K562 (cell line): ENCODE results near the gene AFG1L. TPM values are rescaled to one million over a fixed set of nuclear protein-coding genes. Genes with fewer than 3 reads are reported as not detected.
A peak's percentile ranks its signal among the peaks of the same experiment; 100 is the strongest.

Experiments
- ATAC-seq: fragments of 200-7000 bp; cut with Tn5 transposase; 3 replicates; pipeline ENCODE4 v1.9.1; 2020; ENCODE audit warnings: moderate library complexity
- BruUV-seq: library from RNA; stranded (reverse); fragments of 400-500 nt; replicated peaks from 2 replicates; lab custom pipeline; 2021; lab: Mats Ljungman, UMichigan
- CTCF ChIA-PET: fragments of 300-600 bp; formaldehyde crosslinking; extraction: SDS; loops from one replicate; lab custom pipeline; 2021; ENCODE audit warnings: low intra/inter-chr PET ratio; lab: Yijun Ruan, JAX
- POLR2A ChIA-PET: fragments of 300-600, 350-650 bp; sonication (Branson Sonifier 250); formaldehyde crosslinking; extraction: SDS; loops from one replicate; lab custom pipeline; 2021; ENCODE audit warnings: antibody characterized with exemption, inconsistent platforms; lab: Yijun Ruan, JAX
- DNase-seq, 4 experiments: peaks; one replicate each; pipeline versions ENCODE4 v3.0.0 to v3.0.0-alpha.2; 2011 to 2018; ENCODE audit warnings: low spot score in 3 of 4, mixed read lengths in 3 of 4; ENCODE audit errors: extremely low read depth in 1 of 4
- FAIRE-seq: peaks from 2 replicates; lab custom pipeline; 2011; peaks lifted over from hg19 to GRCh38; lab: Jason Lieb, UNC
- H2AFZ ChIP-seq: 2 replicates; pipeline ENCODE4 v1.6.0; 2011; ENCODE audit warnings: low read depth, low read length, control low read depth, inconsistent platforms
- H3K27ac ChIP-seq: fragments of 200-600 bp; 3 replicates; pipeline ENCODE4 v1.8.0; 2011; ENCODE audit warnings: low read depth, mild to moderate bottlenecking, control low read depth, inconsistent platforms, low read length, moderate library complexity, mixed read lengths; ENCODE audit errors: extremely low read depth
- H3K27me3 ChIP-seq, 2 experiments: fragments of 300-600 bp in 1 of 2; 2 replicates in 1 of 2; 3 replicates in 1 of 2; pipeline versions ENCODE4 v1.6.0 to v1.8.0; 2011; ENCODE audit warnings: inconsistent platforms in 2 of 2, low read length in 2 of 2, mild to moderate bottlenecking in 1 of 2, mixed read lengths in 1 of 2, moderate library complexity in 1 of 2; ENCODE audit not compliant: control insufficient read depth in 2 of 2, insufficient read depth in 2 of 2
- H3K36me3 ChIP-seq: fragments of 300-600 bp; 3 replicates; pipeline ENCODE4 v1.8.0; 2011; ENCODE audit warnings: mild to moderate bottlenecking, low read length, inconsistent platforms; ENCODE audit not compliant: control insufficient read depth, insufficient read depth
- H3K4me1 ChIP-seq, 2 experiments: fragments of 200-600 bp in 1 of 2; replicated peaks in 1 of 2; 2 replicates in 1 of 2; 3 replicates in 1 of 2; pipeline versions ENCODE4 v1.5.1 to v1.8.0; 2011; ENCODE audit warnings: inconsistent platforms in 2 of 2, low read length in 2 of 2, mild to moderate bottlenecking in 1 of 2, mixed read lengths in 1 of 2, moderate library complexity in 1 of 2; ENCODE audit not compliant: control insufficient read depth in 2 of 2, insufficient read depth in 2 of 2
- H3K4me2 ChIP-seq: 2 replicates; pipeline ENCODE4 v1.6.1; 2011; ENCODE audit warnings: low read length, control low read depth, inconsistent platforms, mixed read lengths; ENCODE audit not compliant: insufficient read depth
- H3K4me3 ChIP-seq: fragments of 200-600 bp; sonication (generic), shearing (Covaris generic); 2 replicates; pipeline ENCODE4 v1.5.1; 2016; ENCODE audit warnings: control low read depth, inconsistent platforms
- H3K79me2 ChIP-seq: fragments of 200-600 bp; 3 replicates; pipeline ENCODE4 v1.8.0; 2011; ENCODE audit warnings: low read length, inconsistent platforms; ENCODE audit not compliant: control insufficient read depth, insufficient read depth
- H3K9ac ChIP-seq, 2 experiments: 2 replicates each; pipeline versions ENCODE4 v1.6.0 to v1.6.1; 2011; ENCODE audit warnings: low read depth in 2 of 2, low read length in 2 of 2, control low read depth in 1 of 2, inconsistent platforms in 1 of 2, mild to moderate bottlenecking in 1 of 2, mixed read lengths in 1 of 2; ENCODE audit not compliant: insufficient read depth in 1 of 2
- H3K9me1 ChIP-seq: one replicate; pipeline ENCODE4 v1.6.0; 2011; ENCODE audit warnings: inconsistent platforms, mild to moderate bottlenecking, low read length, moderate library complexity; ENCODE audit not compliant: control insufficient read depth, insufficient read depth
- H3K9me3 ChIP-seq: replicated peaks from 2 replicates; pipeline ENCODE4 v1.5.1; 2011; ENCODE audit warnings: low read depth, low read length, inconsistent platforms; ENCODE audit not compliant: control insufficient read depth, insufficient read depth
- H4K20me1 ChIP-seq: replicated peaks from 2 replicates; pipeline ENCODE4 v1.6.1; 2011; ENCODE audit warnings: low read length, inconsistent platforms, mixed read lengths; ENCODE audit not compliant: control insufficient read depth, insufficient read depth
- CHD2 ChIP-seq: IDR thresholded peaks from 2 replicates; pipeline ENCODE4 v1.6.1; 2011; ENCODE audit warnings: low read depth, low read length
- HNRNPUL1 ChIP-seq: fragments of 200-400 bp; formaldehyde crosslinking; IDR thresholded peaks from 2 replicates; pipeline ENCODE4 v1.6.1; 2017; ENCODE audit warnings: low read length
- KDM5B ChIP-seq: fragments of 200-600 bp; sonication (generic); IDR thresholded peaks from 2 replicates; pipeline ENCODE4 v1.6.1; 2012; ENCODE audit warnings: low read depth, mild to moderate bottlenecking, moderate library complexity, low read length, control low read depth, inconsistent platforms; ENCODE audit not compliant: insufficient replicate concordance
- RBM14 ChIP-seq: fragments of 200-400 bp; formaldehyde crosslinking; IDR thresholded peaks from 2 replicates; pipeline ENCODE4 v1.6.1; 2018; ENCODE audit warnings: low read depth, mild to moderate bottlenecking, low read length, moderate library complexity, borderline replicate concordance; ENCODE audit not compliant: insufficient read depth
- WGBS: fragments of 100-300 bp; shearing (Covaris generic); methylation state at CpG from one replicate; pipeline ENCODE4 v1.1.6; 2016; ENCODE audit warnings: low coverage, mixed read lengths; ENCODE audit not compliant: insufficient coverage; ENCODE audit errors: missing lambda C conversion rate; 5-methylcytosine and 5-hydroxymethylcytosine counted together
- in situ Hi-C: fragments of 300-500 bp; cut with MboI; formaldehyde crosslinking; loops from 4 replicates; pipeline ENCODE4 v1.15.0; 2018; ENCODE audit warnings: inconsistent platforms, mixed read lengths
- intact Hi-C: fragments of 100-400 bp; cut with micrococcal nuclease; formaldehyde crosslinking; loops from 2 replicates; pipeline ENCODE4 v1.14.2; 2022
- polyA plus RNA-seq, 8 experiments: library from polyadenylated mRNA; depleted of rRNA in 4 of 8; stranded (reverse) in 5 of 8; unstranded in 3 of 8; fragments of >200 nt; fragmentation: Nextera tagmentation in 2 of 8; fragmentation: Illumina TruSeq in 1 of 8; extraction: Ambion mirVana in 2 of 8; extraction: Trizol in 1 of 8; gene quantifications; 2 replicates each; pipeline versions ENCODE4 v1.2.1 to v1.2.3, GENCODE V29; 2011 to 2014; ENCODE audit warnings: inconsistent platforms in 1 of 8, missing spikeins in 1 of 8
- total RNA-seq, 7 experiments: library from RNA; depleted of rRNA in 6 of 7; stranded (reverse); fragments of >200 nt in 6 of 7; fragmentation: Illumina TruSeq in 2 of 7; extraction: Trizol in 2 of 7; gene quantifications; 2 replicates each; pipeline versions ENCODE4 v1.2.1 to v1.2.3, GENCODE V29; 2011 to 2021; ENCODE audit warnings: low replicate concordance in 1 of 7
- TF ChIP-seq, protein P1 (sequence below): fragments of 250-450 bp; sonication (Bioruptor Pico); IDR thresholded peaks from 2 replicates; pipeline ENCODE4 v1.4.0; 2020; ENCODE audit warnings: mild to moderate bottlenecking, moderate library complexity, borderline replicate concordance
- TF ChIP-seq, protein P2 (sequence below): fragments of 250-450 bp; sonication (Bioruptor Pico); IDR thresholded peaks from 2 replicates; pipeline ENCODE4 v1.5.1; 2021; ENCODE audit warnings: mild to moderate bottlenecking
- TF ChIP-seq, protein P3 (sequence below): fragments of 450-650 bp; formaldehyde crosslinking; IDR thresholded peaks from 2 replicates; pipeline ENCODE4 v1.4.0; 2020; ENCODE audit warnings: mild to moderate bottlenecking, mixed read lengths

Gene AFG1L
- total and polyA plus RNA-seq, 9 of the 15 experiments (the other 6 are each of a cell fraction or from before 2014, with no cell fraction given), result 2.2 to 15.5 (median 5.8) TPM

DNA sequence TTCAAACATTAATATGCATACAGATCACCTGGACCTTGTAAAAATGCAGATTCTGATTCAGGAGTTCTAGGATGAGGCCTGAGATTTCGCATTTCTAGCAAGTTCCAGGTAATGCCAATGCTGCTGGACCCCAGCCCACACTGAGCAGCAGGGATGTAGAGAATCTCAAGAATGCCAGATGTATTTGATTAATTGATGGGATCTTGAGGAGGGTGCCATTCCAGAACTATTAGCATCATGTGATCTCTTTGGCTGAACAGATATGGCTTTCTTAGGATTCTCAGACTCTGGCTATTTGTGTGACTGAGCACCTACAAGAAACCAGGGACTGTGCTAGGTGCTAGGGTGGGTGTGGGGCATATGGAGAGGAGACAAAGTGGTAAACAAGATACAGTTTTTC, 17.6 kb upstream of the AFG1L start:
- no TSS peak for BruUV-seq
- H3K4me3 ChIP-seq, result no peak overlapping the region
- H3K4me2 ChIP-seq, result no peak overlapping the region
- WGBS, result 70% methylated on average over 1 of the region's 1 CpG
- no peak overlapping the region for H2AFZ ChIP-seq
- intact Hi-C loops, result no loop called here
- no peaks in the 10 kb centered on the region for H3K9me3 ChIP-seq
- H3K27me3 ChIP-seq, result no peaks in the 10 kb centered on the region; a peak in 1 of 5 replicates
- CTCF ChIA-PET, result no interaction called here
- no peaks in the 10 kb centered on the region for H3K9me1 ChIP-seq
- POLR2A ChIA-PET, result no interaction called here
- no peak overlapping the region for H3K9ac ChIP-seq
- no peak for FAIRE-seq
- no peaks in the 10 kb centered on the region for H3K79me2 ChIP-seq
- H3K36me3 ChIP-seq, result no peaks in the 10 kb centered on the region
- TF ChIP-seq, protein P1, sequence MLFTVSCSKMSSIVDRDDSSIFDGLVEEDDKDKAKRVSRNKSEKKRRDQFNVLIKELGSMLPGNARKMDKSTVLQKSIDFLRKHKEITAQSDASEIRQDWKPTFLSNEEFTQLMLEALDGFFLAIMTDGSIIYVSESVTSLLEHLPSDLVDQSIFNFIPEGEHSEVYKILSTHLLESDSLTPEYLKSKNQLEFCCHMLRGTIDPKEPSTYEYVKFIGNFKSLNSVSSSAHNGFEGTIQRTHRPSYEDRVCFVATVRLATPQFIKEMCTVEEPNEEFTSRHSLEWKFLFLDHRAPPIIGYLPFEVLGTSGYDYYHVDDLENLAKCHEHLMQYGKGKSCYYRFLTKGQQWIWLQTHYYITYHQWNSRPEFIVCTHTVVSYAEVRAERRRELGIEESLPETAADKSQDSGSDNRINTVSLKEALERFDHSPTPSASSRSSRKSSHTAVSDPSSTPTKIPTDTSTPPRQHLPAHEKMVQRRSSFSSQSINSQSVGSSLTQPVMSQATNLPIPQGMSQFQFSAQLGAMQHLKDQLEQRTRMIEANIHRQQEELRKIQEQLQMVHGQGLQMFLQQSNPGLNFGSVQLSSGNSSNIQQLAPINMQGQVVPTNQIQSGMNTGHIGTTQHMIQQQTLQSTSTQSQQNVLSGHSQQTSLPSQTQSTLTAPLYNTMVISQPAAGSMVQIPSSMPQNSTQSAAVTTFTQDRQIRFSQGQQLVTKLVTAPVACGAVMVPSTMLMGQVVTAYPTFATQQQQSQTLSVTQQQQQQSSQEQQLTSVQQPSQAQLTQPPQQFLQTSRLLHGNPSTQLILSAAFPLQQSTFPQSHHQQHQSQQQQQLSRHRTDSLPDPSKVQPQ (CRISPR knock-in tag), result no peak
- TF ChIP-seq KDM5B (no peak), HNRNPUL1 (no peak), RBM14 (no peak), CHD2 (no peak)
- TF ChIP-seq, protein P2, sequence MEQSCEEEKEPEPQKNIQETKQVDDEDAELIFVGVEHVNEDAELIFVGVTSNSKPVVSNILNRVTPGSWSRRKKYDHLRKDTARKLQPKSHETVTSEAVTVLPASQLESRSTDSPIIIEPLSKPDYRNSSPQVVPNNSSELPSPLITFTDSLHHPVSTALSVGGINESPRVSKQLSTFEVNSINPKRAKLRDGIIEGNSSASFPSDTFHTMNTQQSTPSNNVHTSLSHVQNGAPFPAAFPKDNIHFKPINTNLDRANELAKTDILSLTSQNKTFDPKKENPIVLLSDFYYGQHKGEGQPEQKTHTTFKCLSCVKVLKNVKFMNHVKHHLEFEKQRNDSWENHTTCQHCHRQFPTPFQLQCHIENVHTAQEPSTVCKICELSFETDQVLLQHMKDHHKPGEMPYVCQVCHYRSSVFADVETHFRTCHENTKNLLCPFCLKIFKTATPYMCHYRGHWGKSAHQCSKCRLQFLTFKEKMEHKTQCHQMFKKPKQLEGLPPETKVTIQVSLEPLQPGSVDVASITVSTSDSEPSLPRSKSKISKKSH (CRISPR knock-in tag), result no peak
- TF ChIP-seq, protein P3, sequence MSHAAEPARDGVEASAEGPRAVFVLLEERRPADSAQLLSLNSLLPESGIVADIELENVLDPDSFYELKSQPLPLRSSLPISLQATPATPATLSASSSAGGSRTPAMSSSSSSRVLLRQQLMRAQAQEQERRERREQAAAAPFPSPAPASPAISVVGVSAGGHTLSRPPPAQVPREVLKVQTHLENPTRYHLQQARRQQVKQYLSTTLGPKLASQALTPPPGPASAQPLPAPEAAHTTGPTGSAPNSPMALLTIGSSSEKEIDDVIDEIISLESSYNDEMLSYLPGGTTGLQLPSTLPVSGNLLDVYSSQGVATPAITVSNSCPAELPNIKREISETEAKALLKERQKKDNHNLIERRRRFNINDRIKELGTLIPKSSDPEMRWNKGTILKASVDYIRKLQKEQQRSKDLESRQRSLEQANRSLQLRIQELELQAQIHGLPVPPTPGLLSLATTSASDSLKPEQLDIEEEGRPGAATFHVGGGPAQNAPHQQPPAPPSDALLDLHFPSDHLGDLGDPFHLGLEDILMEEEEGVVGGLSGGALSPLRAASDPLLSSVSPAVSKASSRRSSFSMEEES (CRISPR knock-in tag), result peak; percentile 25; the same call in 1 of the 2 replicates
- in situ Hi-C loops, result no loop called here
- peaks cover 0 to 4% of the 10 kb centered on the region in 2 experiments; a peak in 2 of 5 replicates for H3K4me1 ChIP-seq
- no peak overlapping the region for H3K27ac ChIP-seq
- no peak for DNase-seq
- no peak for ATAC-seq
- H4K20me1 ChIP-seq, result no peaks in the 10 kb centered on the region
